Left renal cortex interstitium (tissue), 4 donors: ENCODE data around the gene ZMYND8. TPM values are rescaled to one million over a fixed set of nuclear protein-coding genes. Genes with fewer than 3 reads are reported as not detected.
A peak's percentile ranks its signal among the peaks of the same experiment; 100 is the strongest.

Experiments
- DNase-seq, 4 donors: peaks; one replicate each; pipeline ENCODE4 v3.0.0-alpha.2; 2013; ENCODE audit warnings: low read depth in 4 of 4, low spot score in 2 of 4, missing footprints in 1 of 4
- polyA plus RNA-seq, 4 donors: library from polyadenylated mRNA; unstranded; fragments of 120-200 nt; gene quantifications; one replicate each; pipeline ENCODE4 v1.2.1, GENCODE V29; 2013; ENCODE audit not compliant: insufficient read length in 4 of 4

Gene ZMYND8
- polyA plus RNA-seq, 4 donors = 33.0 to 44.8 (median 42.4) TPM

GRCh38 chr20:47354714-47355488 lies 1.6 kb downstream of the ZMYND8 start:
- peak in 1 of 4 donors; percentile 58 for DNase-seq

GRCh38 chr20:47354464-47354713 lies 2.1 kb downstream of the ZMYND8 start:
- peak in 1 of 4 donors; percentile 27 for DNase-seq

GRCh38 chr20:47353692-47354463 lies 2.6 kb downstream of the ZMYND8 start:
- DNase-seq = no peak

GRCh38 chr20:47353239-47353691 lies 3.2 kb downstream of the ZMYND8 start:
- DNase-seq = no peak

- DNase-seq = no peak
These were observed 3.9 kb downstream of the ZMYND8 start for GRCh38 chr20:47352332-47353238.

GRCh38 chr20:47351643-47352331 lies 4.7 kb downstream of the ZMYND8 start:
- DNase-seq = no peak

- DNase-seq = no peak
These were observed 5.6 kb downstream of the ZMYND8 start for GRCh38 chr20:47350691-47351545.

- DNase-seq = no peak
These were observed 6.3 kb downstream of the ZMYND8 start for GRCh38 chr20:47350181-47350550.

GRCh38 chr20:47349365-47350180 lies 6.9 kb downstream of the ZMYND8 start:
- no peak for DNase-seq

- DNase-seq = no peak
These were observed 7.9 kb downstream of the ZMYND8 start for GRCh38 chr20:47348539-47349142.

GRCh38 chr20:47347661-47348435 lies 8.7 kb downstream of the ZMYND8 start:
- DNase-seq = no peak

- DNase-seq = no peak
These were observed 10.3 kb downstream of the ZMYND8 start for GRCh38 chr20:47346172-47346571.

- DNase-seq = no peak
These were observed 11.3 kb downstream of the ZMYND8 start for GRCh38 chr20:47345214-47345613.

- DNase-seq = no peak
These were observed 13.5 kb downstream of the ZMYND8 start for GRCh38 chr20:47343007-47343472.

- no peak for DNase-seq
These were observed 18.3 kb downstream of the ZMYND8 start for GRCh38 chr20:47338131-47338628.

GRCh38 chr20:47337413-47337812 lies 19.1 kb downstream of the ZMYND8 start:
- no peak for DNase-seq

- DNase-seq = no peak
These were observed 20.3 kb downstream of the ZMYND8 start for GRCh38 chr20:47336129-47336754.
